Ramos (cell line): ENCODE data around the gene HSPE1.
"Not testable (repeated sequence)": the region's sequence is repeated elsewhere in the genome, so short reads cannot be mapped to it uniquely, and the experiment has no call there.

Experiments
- in situ Hi-C: fragments of 300-500 bp; cut with MboI; formaldehyde crosslinking; loops from one replicate; pipeline ENCODE4 v1.14.3; 2022; ENCODE audit warnings: low sequenced_read_pairs; ENCODE audit not compliant: unreplicated experiment

Gene HSPE1

GRCh38 chr2:197548582-197548981, 48.4 kb downstream of the HSPE1 start:
- in situ Hi-C loops: no loop called here

GRCh38 chr2:197551260-197551659, 51.1 kb downstream of the HSPE1 start:
- in situ Hi-C loops: not testable (repeated sequence)
